Stimulated activated CD8-positive, alpha-beta memory T cell treated with anti-CD3 and anti-CD28 coated beads, Interleukin-4, amount 100 ng/mL, for 1 hour (primary cell): ENCODE results near the gene SIGLEC8.
"Not testable (repeated sequence)": the region's sequence is repeated elsewhere in the genome, so short reads cannot be mapped to it uniquely, and the experiment has no call there.

Experiments
- DNase-seq, 2 donors: peaks; one replicate each; pipeline ENCODE4 v3.0.0-alpha.2; 2020; ENCODE audit warnings: low read depth in 2 of 2, low spot score in 1 of 2

The SIGLEC8 gene

DNA sequence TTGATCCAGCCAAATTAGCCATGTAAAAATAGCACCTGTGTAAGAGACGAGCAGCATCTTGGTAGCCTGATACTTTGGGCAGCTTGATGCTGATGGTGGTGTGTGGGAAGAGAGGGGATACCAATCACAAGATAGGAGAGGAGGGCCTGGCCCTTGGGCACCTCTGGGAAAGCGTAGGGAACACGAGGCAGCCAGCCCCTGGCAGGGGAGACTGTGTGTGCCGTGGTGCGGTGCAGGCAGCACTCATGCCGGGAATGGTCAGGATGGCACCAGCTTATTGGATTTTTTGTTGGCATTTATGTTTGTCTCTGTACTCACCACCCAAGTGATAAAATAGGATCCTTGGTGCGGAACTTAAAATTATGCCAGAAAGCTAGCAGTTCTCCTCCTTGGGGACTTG is 10.2 kb downstream of the SIGLEC8 start:
- DNase-seq: no peak

DNA sequence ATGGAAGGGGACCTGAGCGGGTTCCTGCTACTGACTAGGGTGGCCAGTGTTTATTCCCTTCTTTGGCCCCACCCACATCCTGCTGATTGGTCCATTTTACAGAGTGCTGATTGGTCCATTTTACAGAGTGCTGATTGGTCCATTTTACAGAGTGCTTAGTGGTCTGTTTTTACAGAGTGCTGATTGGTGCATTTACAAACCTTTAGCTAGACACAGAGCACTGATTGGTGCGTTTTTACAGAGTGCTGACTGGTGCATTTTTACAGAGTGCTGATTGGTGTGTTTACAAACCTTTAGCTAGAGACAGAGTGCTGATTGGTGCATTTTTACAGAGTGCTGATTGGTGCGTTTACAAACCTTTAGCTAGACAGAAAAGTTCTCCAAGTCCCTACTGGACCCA is 10.7 kb downstream of the SIGLEC8 start:
- DNase-seq: not testable (repeated sequence)

DNA sequence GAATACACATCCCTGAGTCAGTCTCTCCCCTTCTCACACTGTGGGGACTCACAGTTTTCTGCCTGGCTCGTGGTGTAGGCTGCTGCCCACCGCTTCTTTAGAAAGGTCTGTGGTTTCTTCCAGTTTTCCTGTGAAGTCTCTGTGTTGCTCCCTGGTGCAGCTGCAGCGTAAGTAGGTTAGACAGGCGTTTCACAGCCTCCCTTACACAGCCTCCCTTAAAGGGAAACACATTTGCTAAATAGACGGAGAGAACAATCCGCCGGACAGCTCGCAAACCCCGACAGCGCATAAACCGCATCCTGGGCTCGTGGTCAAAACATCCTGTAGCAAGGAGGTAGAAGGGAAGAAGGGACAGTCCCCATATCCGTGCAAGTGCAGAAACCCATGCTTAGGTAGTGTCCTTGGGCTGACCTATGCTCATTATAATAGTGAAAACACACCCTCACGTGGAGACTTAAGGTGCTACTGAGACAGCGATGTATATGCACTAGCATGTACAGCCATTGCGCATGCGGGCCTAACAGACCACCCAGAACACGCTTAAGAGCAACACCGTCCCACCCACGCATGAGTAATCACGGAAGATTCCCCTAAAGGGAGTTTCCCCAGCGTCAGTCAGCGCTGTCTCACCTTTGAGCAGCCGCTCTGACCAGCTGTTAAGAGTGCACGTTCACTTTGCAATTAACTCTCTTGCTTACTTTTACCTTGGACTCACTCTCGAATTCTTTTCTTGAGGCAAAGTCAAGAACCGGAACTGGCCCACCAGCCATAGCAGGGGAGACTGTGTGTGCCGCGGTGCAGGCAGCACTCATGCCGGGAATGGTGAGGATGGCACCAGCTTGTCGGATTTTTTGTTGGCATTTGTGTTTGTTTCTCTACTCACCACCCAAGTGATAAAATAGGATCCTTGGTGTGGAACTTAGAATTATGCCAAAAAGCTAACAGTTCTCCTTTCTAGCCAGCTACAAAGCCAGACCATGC is 16.6 kb downstream of the SIGLEC8 start:
- DNase-seq: peak; percentile 62 to 72

GRCh38 chr19:51440846-51441409 is 17.3 kb downstream of the SIGLEC8 start:
- peak; percentile 20 to 34 for DNase-seq

GRCh38 chr19:51440052-51440451 is 18.2 kb downstream of the SIGLEC8 start:
- DNase-seq: no peak

DNA sequence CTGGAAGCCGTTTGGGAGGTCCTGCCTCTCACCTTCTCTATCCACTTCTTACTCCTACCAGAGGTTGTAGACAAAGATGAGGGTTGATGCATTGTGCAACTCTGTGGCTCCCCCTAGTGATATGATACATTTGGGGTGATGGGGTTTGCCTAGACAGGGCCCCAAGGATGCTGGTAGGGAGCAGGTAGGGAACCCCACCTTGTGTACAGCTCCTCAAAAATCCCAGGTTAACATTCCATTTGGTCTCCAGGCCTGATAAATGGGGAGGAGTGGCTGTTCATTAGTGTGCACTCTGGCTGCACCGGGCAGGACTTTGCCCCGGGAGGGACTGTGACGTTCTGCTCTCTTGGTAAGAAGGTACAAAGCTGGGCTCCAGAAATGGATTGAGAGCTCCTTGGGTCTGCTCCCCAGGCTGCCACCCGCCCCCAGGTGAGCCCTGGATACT is 19.2 kb downstream of the SIGLEC8 start:
- DNase-seq: no peak

DNA sequence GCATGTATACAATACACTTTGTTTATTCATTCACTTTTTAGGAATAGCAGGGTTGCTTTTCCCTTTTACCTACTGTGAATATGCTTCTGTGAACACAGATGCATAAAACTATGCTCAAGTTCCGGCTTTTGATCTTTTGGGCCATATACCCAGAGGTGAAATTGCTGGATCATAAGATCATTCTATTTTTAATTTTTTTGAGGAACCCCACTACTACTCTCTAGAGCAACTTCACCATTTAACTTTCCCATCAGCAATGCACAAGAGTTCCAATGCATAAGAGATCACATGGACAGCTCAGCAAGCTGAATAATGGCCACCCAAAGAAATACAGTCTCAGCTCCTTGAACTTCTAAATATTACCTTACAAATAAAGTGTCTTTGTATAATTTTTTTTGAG is 23.8 kb downstream of the SIGLEC8 start:
- no peak for DNase-seq

GRCh38 chr19:51433043-51433442 is 25.2 kb downstream of the SIGLEC8 start:
- DNase-seq: no peak

DNA sequence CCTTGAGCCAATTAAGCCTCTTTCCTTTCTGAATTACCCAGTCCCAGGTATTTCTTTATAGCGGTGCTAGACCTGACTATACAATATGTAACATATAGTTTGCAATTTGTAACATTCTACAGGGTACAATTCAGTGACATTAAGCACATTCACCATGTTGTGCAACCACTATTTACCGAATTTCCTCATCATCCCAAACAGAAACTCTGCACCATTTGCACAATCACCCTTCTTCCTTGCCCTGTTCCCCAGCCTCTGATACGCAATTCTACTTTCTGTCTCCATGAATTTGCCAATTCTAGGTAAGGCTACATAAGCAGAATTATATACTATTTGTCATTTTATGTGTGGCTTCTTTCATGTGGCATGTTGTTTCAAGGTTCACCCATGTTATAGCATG is 27.1 kb downstream of the SIGLEC8 start:
- DNase-seq: no peak

GRCh38 chr19:51430221-51430620 is 28.0 kb downstream of the SIGLEC8 start:
- DNase-seq: no peak

DNA sequence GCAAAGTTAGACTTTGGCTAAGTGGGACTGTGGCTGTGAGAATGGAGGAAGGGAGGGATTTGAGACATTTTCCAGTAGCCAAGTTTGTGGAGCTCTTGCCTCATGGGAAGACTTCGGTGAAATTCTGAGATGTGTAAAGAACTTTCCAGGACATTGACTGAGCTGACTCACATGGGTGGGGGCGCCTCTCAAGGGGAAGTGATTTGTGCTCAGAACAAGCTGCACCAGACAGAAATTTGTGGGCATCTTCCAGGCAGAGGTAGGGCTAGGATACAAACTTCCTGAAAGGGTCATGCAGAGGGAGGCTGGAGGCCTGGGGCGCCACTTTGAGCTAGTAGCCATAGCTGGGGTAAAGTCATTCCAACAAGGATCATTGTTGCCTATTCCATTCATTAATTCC is 31.1 kb downstream of the SIGLEC8 start:
- DNase-seq: no peak

- DNase-seq: peak; percentile 75 to 79
Observed at GRCh38 chr19:51422053-51422448, 36.2 kb downstream of the SIGLEC8 start.

GRCh38 chr19:51421229-51422052 is 36.8 kb downstream of the SIGLEC8 start:
- no peak for DNase-seq

GRCh38 chr19:51420511-51420910 is 37.7 kb downstream of the SIGLEC8 start:
- DNase-seq: not testable (repeated sequence)

DNA sequence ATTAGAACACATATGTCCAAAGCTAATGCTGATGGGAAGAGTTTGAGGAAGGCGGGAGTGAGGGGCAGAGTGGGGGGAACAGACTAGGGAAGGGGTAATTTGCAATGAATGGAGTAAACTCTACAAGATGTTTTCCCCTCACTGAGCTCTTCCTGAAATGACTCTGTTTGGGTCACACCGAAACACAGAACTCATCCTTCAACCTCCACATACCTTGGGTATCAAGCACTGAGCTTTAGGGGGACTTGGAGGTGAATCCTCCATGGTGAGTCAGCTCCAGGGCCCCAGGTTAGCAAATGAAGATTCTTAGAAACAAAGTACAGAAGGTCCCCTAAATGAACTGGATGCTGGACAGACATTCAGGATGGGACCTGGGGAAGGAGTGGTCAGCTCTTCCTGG is 39.5 kb downstream of the SIGLEC8 start:
- no peak for DNase-seq

- no peak for DNase-seq
Observed at GRCh38 chr19:51417810-51418157, 40.5 kb downstream of the SIGLEC8 start.

- DNase-seq: no peak
Observed at GRCh38 chr19:51417107-51417809, 41.0 kb downstream of the SIGLEC8 start, which contains the start of gene SIGLEC10. Gene SIGLEC10 (minus strand): TSS chr19:51417642. CDS start chr19:51417581, 61 bp downstream.

GRCh38 chr19:51416422-51416821 is 41.8 kb downstream of the SIGLEC8 start:
- not testable (repeated sequence) for DNase-seq

DNA sequence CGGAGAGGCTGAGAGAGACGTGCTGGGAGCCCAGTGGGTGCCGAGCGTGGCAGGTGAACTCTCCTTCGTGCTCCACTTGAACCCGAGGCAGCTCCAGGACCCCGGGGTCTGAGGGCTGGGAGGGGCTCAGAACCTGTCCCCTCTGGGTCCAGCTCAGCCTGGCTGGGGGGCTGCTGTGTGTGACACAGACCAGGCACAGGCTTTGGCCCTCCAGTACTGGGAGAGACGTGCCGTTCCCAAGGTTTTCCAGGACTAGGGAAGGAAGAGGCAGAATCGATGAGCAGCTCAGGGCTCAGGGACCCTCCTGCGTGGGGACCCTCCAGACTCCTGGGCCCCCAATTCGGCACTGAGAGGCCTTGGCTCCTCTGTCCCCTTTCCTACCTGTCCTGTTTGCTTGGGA is 43.1 kb downstream of the SIGLEC8 start:
- no peak for DNase-seq

GRCh38 chr19:51410950-51411748 is 47.1 kb downstream of the SIGLEC8 start:
- no peak for DNase-seq
